Measurements from ENCODE around the gene APOBEC4.

APOBEC4 gene

DNA sequence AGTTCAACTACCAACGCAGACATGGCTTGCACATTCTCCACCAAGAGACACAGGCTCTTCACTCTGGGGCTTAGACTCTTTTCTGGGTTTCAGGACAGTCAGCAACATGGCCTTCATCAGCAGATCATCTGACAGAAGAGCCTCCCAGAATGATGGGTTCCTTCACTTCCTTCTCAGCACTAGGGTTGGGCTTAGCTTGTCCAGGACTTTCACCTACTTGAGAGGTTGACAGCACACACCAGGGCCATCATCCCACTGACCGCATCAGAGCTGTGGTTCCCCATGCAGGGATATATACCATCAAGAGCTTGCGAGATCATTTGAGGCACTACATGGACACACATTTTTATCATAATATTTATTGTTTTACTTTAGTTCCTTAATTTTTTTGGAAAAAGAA is 52.5 kb downstream of the APOBEC4 start:
- DNase-seq (ENCODE audit: low spot score), result no peak

DNA sequence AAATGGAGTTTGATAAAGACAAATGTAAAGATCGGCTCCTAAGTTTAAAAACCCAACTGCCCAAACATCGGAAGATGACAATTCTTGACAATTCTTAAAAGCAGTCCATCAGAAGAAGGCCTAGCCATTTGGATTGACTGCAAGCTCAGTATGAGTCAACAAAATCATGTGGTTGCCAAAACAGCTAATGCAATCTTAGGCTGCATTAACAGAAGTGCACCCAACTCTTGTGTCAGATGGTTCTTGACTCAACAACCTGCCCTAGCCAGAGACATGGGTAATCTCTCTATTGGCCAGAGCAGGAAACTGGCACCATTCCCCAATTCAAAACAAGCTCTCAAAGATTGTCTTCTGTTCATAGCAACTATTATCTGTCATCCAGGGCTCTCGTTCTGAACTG is 53.0 kb downstream of the APOBEC4 start:
- peak; percentile 71 for DNase-seq (ENCODE audit: low spot score)

DNA sequence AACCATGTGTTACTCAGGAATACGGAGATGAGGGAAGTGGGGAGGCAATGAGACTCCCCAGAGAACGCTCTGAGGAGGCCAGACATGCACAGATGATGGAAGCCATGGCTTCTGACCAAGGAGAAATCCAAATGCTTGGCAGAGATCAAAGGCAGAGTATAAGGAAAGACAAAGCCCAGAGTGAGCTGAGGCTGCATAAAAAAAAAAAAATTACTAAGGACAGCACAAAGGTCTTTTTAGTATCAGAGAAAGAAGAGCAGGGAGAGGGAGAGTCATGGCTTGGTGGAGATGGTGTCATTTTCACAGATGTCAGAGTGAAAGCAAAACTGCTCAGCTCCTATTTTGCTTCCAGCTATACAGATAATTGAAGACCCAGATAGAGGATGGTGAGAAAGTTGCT is 54.7 kb downstream of the APOBEC4 start:
- no peak for DNase-seq (ENCODE audit: low spot score)

DNA sequence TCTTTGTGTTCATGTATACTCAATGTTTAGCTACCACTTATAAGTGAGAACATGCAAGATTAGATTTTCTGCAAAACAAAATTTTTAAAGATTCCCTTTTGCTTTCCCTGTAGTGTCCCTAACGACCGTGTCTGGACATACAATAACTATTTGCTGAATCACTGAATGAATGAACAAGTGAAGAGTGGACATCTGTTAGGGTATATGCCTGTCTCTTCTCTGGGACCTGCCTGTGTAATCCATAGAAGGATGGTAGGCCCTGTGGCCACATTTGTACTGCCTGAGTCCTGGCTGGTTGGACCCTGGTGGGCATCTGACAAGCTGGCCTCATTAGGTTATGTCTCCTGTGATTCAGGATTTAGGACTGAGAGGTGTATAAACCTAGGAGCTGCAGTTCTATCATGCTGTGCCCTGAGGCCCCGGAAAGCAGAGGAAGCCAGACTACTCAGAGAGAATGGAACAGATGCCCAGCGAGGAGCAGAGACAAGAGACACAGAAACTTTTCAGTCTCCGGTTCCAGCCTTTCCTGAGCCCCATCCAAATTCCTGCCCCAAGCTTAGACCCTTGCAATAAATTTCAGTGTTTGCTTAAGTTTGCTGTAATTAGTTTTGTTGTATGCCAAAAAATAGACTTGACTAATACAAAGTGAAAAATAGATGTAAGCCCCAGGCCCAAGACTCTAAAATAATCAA is 55.3 kb downstream of the APOBEC4 start:
- no peak for DNase-seq (ENCODE audit: low spot score)

DNA sequence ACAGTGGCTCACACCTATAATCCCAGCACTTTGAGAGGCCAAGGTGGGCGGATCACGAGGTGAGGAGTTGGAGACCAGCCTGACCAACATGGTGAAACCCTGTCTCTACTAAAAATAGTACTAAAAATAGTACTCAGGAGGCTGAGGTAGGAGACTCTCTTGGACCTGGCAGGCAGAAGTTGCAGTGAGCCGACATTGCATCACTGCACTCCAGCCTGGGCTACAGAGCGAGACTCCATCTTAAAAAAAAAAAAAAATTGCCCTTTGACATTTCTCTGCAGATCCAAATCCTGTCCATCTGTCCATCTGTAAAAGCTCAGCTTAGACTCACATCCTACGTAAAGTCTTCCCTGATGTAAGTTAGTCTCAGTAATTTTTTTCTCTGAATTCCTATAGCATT is 56.6 kb downstream of the APOBEC4 start:
- DNase-seq (ENCODE audit: low spot score), result no peak
